Measurements from ENCODE around the gene DNAH8. TPM values are rescaled to one million over a fixed set of nuclear protein-coding genes. Genes with fewer than 3 reads are reported as not detected.

The DNAH8 gene
- total RNA-seq, 1 experiment from 2014 or later: not detected

DNA sequence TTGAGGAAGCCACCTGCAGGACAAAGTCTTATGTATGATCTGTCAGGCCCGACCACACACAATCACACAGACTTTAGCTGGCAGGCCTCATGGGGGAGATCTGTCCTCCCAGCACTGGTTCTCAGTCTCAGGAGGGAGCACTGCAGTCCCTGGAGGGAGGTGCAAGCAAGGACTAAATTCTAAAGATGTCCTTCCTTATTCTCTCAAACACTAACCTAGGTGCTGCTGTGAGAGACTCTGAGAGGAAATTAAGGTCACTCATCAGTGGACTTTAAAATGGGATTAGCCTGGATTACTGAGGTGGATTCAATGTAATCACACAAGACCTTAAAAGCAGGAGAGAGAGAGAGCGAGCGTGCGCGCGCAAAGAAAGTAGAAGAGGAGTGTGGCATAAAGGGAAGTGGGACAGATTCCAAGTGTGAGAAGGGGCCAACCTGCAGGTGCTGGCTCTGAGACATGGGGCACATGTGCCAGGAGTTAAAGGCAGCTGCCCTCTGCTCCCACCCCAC is 26.5 kb upstream of the DNAH8 start:
- Histone ChIP-seq H3K36me3 (ENCODE audit: control insufficient read depth in 1 of 2, insufficient read depth in 2 of 2, low read length in 2 of 2) (peaks cover 0 to 14% of the 10 kb centered on the region in 2 experiments), H3K27ac (ENCODE audit: low read depth, low read length) (no peak overlapping the region), H2AFZ (ENCODE audit: low read depth, low read length, poor library complexity, severe bottlenecking) (no peak overlapping the region), H3K9me2 (ENCODE audit: insufficient read depth) (no peaks in the 10 kb centered on the region), H3K9me3 (ENCODE audit: control insufficient read depth in 1 of 2, insufficient read depth in 1 of 2, low read depth in 1 of 2, low read length in 2 of 2) (no peaks in the 10 kb centered on the region), H3K27me3 (ENCODE audit: insufficient read depth, low read length) (no peaks in the 10 kb centered on the region), H3K79me2 (ENCODE audit: insufficient read depth, low read length) (peaks cover 92% of the 10 kb centered on the region), H3K4me3 (replicated peaks in 1 of 2; ENCODE audit: low read depth in 1 of 2, low read length in 2 of 2) (no peak overlapping the region), H3K4me2 (ENCODE audit: low read length) (no peak overlapping the region), H4K20me1 (ENCODE audit: insufficient read depth) (peaks cover 27% of the 10 kb centered on the region; the same call in 1 of the 2 replicates), H3K9ac (ENCODE audit: low read length) (no peak overlapping the region), H3K4me1 (ENCODE audit: control insufficient read depth in 1 of 2, insufficient read depth in 2 of 2, low read length in 2 of 2) (no peaks in the 10 kb centered on the region)
- ChIA-PET POLR2A (interaction anchor here (1.8 kb wide), 1 partner anchor 15 kb away, joined by 4 read pairs; the partner anchor contains the start of gene GLO1), CTCF (interaction anchor here (1.2 kb wide), 1 partner anchor 15 kb away, joined by 3 read pairs; no protein-coding TSS in a partner anchor), RAD21 (ENCODE audit: low non-redundant PET in 1 of 2, low total read pairs in 2 of 2, uncharacterized antibody in 2 of 2, unreplicated experiment in 2 of 2) (no interaction called here)
- ATAC-seq: no peak
- intact Hi-C loops (cut with micrococcal nuclease): no loop called here
- no TSS peak for BruUV-seq (replicated peaks)
- TF ChIP-seq ZFX (IDR thresholded peaks at IDR 0.05): no peak
- no peak for TF ChIP-seq JUND (IDR thresholded peaks at IDR 0.05)
- no peak for TF ChIP-seq YY1 (IDR thresholded peaks at IDR 0.05; ENCODE audit: extremely low read depth, insufficient replicate concordance, low read depth, low read length)
- TF ChIP-seq, protein P1, sequence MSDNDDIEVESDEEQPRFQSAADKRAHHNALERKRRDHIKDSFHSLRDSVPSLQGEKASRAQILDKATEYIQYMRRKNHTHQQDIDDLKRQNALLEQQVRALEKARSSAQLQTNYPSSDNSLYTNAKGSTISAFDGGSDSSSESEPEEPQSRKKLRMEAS (IDR thresholded peaks at IDR 0.05): no peak
- TF ChIP-seq EGR1 (IDR thresholded peaks at IDR 0.05; ENCODE audit: low read depth): no peak
- TF ChIP-seq EZH2phosphoT487 (IDR thresholded peaks at IDR 0.05; ENCODE audit: borderline replicate concordance): no peak
- TF ChIP-seq REST (IDR thresholded peaks at IDR 0.05; ENCODE audit: low read depth): no peak
- TF ChIP-seq CEBPB (IDR thresholded peaks at IDR 0.05; ENCODE audit: low read depth): no peak
- TF ChIP-seq SP1 (IDR thresholded peaks at IDR 0.05; ENCODE audit: low read depth): no peak
- no peak for TF ChIP-seq ELF1 (IDR thresholded peaks at IDR 0.05; ENCODE audit: borderline replicate concordance, low read depth)
- TF ChIP-seq EZH2 (IDR thresholded peaks at IDR 0.05): no peak
- TF ChIP-seq SIN3A (IDR thresholded peaks at IDR 0.05; ENCODE audit: low read depth): no peak
- no peak for TF ChIP-seq SRF (IDR thresholded peaks at IDR 0.05; ENCODE audit: low read depth)
- DNase-seq (ENCODE audit: low read depth, low spot score): no peak
